PC-3 (cell line): ENCODE measurements around the gene EFR3B.

Source experiments
- EZH2 ChIP-seq: fragments of 300-600 bp; sonication (generic); IDR thresholded peaks from one replicate; pipeline ENCODE4 v1.6.1; 2017; ENCODE audit warnings: antibody characterized with exemption, mild to moderate bottlenecking, low read length; ENCODE audit not compliant: unreplicated experiment
- EZH2phosphoT487 ChIP-seq: fragments of 300-600 bp; sonication (generic); IDR thresholded peaks from 2 replicates; pipeline ENCODE4 v1.6.1; 2018; ENCODE audit warnings: mild to moderate bottlenecking, antibody characterized with exemption, low read length, borderline replicate concordance
- TF ChIP-seq, protein P1 (sequence below): fragments of 300-600 bp; sonication (generic); conservative IDR thresholded peaks from 2 replicates; pipeline ENCODE4 v1.5.1; 2017; ENCODE audit warnings: antibody characterized with exemption, low read depth, mild to moderate bottlenecking, low read length

DNA sequence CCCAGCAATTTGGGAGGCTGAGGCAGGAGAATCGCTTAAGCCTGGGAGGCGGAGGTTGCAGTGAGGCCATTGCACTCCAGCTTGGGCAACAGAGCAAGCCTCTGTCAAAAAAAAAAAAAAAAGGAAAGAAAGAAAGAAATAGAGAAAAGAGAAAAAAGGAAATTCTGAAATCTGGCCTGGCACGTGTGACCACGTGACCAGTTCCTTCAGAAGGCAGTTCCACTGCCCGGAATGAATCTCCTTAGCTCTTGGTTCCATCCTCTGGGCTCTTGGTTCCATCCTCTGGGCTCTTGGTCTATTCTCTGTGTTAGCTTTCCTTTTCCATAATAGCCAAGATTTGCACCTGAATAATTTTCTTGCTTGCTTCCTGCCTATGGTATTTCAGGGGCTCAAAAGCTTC is 131.8 kb downstream of the EFR3B start:
- TF ChIP-seq, protein P1, sequence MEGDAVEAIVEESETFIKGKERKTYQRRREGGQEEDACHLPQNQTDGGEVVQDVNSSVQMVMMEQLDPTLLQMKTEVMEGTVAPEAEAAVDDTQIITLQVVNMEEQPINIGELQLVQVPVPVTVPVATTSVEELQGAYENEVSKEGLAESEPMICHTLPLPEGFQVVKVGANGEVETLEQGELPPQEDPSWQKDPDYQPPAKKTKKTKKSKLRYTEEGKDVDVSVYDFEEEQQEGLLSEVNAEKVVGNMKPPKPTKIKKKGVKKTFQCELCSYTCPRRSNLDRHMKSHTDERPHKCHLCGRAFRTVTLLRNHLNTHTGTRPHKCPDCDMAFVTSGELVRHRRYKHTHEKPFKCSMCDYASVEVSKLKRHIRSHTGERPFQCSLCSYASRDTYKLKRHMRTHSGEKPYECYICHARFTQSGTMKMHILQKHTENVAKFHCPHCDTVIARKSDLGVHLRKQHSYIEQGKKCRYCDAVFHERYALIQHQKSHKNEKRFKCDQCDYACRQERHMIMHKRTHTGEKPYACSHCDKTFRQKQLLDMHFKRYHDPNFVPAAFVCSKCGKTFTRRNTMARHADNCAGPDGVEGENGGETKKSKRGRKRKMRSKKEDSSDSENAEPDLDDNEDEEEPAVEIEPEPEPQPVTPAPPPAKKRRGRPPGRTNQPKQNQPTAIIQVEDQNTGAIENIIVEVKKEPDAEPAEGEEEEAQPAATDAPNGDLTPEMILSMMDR, result no peak
- TF ChIP-seq EZH2phosphoT487, result no peak
- no peak for TF ChIP-seq EZH2
